Panc1 (cell line): ENCODE measurements around the gene DEPDC5.

Source experiments
- CTCF ChIP-seq: fragments of 450-650 bp; IDR thresholded peaks from 2 replicates; pipeline ENCODE4 v1.5.1; 2017; ENCODE audit warnings: mild to moderate bottlenecking
- REST ChIP-seq, 2 experiments: IDR thresholded peaks; 2 replicates each; pipeline ENCODE4 v1.6.1; 2011 to 2012; ENCODE audit warnings: low read depth in 2 of 2, control low read depth in 1 of 2, low read length in 1 of 2, mild to moderate bottlenecking in 1 of 2, moderate library complexity in 1 of 2; ENCODE audit not compliant: insufficient read depth in 1 of 2

GRCh38 chr22:31921106-31921505 lies 167.3 kb downstream of the DEPDC5 start:
- no peak for TF ChIP-seq REST (IDR thresholded peaks at IDR 0.05; ENCODE audit: insufficient read depth in 1 of 2, low read depth in 2 of 2, low read length in 1 of 2)
- no peak for TF ChIP-seq CTCF
